Subcutaneous abdominal adipose tissue (tissue), 5 donors: Measurements from ENCODE around the gene VPS35L.

Experiments
- H3K27ac ChIP-seq: one replicate; pipeline ENCODE4 v1.7.0; 2013; ENCODE audit warnings: low read depth, mild to moderate bottlenecking, inconsistent platforms, low read length, moderate library complexity
- H3K27me3 ChIP-seq, 5 donors: one replicate each; pipeline ENCODE4 v1.7.0; 2013; ENCODE audit warnings: low read length in 5 of 5, inconsistent platforms in 1 of 5; ENCODE audit not compliant: control insufficient read depth in 5 of 5, insufficient read depth in 4 of 5
- H3K36me3 ChIP-seq, 5 donors: one replicate each; pipeline ENCODE4 v1.7.0; 2013; ENCODE audit warnings: low read length in 5 of 5; ENCODE audit not compliant: control insufficient read depth in 5 of 5, insufficient read depth in 5 of 5
- H3K4me1 ChIP-seq, 5 donors: one replicate each; pipeline ENCODE4 v1.7.0; 2013; ENCODE audit warnings: low read length in 5 of 5, mild to moderate bottlenecking in 3 of 5, moderate library complexity in 1 of 5; ENCODE audit not compliant: control insufficient read depth in 5 of 5, insufficient read depth in 5 of 5
- H3K4me3 ChIP-seq, 5 donors: one replicate each; pipeline ENCODE4 v1.7.0; 2013; ENCODE audit warnings: low read length in 5 of 5, low read depth in 1 of 5
- H3K9ac ChIP-seq, 5 donors: one replicate each; pipeline ENCODE4 v1.7.0; 2013; ENCODE audit warnings: low read length in 5 of 5, mild to moderate bottlenecking in 4 of 5, moderate library complexity in 3 of 5
- H3K9me3 ChIP-seq, 5 donors: one replicate each; pipeline ENCODE4 v1.7.0; 2013; ENCODE audit warnings: low read length in 5 of 5; ENCODE audit not compliant: control insufficient read depth in 5 of 5
- donor health status: healthy.
- donor health status: healthy.
- donor health status: healthy.
- donor health status: healthy.
- donor health status: healthy.

VPS35L gene

DNA sequence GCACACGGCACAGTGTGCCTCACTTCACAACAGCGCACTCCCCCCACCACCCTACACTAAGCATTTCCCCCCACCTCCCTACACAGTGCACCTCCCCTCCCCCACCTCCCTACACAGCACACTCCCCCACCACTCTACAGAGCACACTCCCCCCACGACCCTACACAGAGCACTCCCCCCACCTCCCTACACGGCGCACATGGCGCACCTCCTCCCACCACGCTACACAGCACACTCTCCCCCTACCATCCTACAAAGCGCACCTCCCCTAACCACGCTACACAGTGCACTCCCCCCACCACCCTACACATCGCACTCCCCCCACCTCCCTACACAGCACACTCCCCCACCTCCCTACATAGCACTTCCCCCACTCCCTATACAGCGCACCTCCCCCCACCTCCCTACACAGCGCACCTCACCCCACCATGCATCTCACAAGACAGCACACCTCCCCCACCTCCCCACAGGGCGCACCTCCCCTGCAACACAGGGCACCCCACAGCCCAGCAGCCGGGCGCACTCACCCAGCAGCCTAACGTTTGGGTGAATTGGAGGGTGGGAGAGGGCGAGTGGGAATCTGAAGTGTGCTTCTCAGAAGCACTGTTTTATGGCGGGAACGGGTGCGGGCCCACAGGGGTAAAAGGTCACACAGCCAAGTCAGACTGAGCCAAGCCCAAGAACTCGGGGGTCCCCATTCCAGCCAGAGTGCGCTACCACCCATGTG is 152.2 kb downstream of the VPS35L start:
- H3K4me1 ChIP-seq, result peaks cover 8 to 66% (median 34%) of the 10 kb centered on the region in 5 donors
- no peak overlapping the region for H3K4me3 ChIP-seq
- H3K27me3 ChIP-seq, result no peaks in the 10 kb centered on the region
- H3K36me3 ChIP-seq, result peaks cover 0 to 57% (median 49%) of the 10 kb centered on the region in 5 donors
- H3K9me3 ChIP-seq, result no peaks in the 10 kb centered on the region
- no peak overlapping the region for H3K9ac ChIP-seq
- H3K27ac ChIP-seq, result no peak overlapping the region

DNA sequence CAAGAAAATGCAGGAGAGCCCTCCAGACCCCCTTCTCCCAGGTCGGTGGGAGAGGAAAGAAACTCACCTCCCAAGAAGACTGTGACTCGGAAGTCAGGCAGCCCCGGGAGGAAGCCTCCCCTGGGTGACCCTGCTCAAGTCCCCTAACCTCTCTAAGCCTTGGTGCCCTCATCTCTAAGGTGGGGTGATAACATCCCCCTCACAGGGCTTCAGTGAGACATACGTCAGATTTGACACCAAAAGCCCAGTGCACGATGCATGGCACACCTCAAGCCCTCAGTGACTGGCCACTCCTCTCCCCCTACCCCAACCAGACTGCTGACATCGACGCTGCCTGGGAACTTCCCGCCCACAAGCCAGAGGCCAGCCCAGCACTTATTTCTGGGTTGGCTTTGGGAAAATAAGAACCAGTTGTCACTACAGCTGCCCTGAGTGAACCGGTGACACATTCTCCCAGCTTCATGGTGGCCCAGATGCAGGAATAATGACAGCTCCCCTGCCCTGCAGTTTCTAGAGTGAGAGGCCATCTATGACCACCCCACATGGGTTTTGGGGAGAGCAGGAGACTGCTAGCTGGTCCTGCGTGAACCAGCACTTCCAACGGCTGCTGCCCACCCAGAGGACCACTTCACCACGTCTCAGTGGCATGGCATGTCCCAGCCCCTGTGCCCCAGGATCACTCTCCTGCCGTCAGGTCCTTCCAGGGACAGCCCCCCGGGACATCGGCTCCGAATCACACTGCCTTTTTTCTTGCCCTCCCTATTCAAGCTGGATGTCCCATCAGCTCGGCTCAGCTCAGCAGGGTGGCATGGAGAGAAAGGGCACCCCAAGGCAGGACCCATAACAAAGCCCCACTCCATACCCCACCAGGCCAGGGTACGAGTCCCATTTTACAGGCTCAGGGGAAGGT is 153.0 kb downstream of the VPS35L start:
- Histone ChIP-seq H3K27me3 (no peaks in the 10 kb centered on the region), H3K36me3 (peaks cover 0 to 58% (median 47%) of the 10 kb centered on the region in 5 donors), H3K9me3 (no peaks in the 10 kb centered on the region), H3K4me1 (peaks cover 8 to 62% (median 31%) of the 10 kb centered on the region in 5 donors), H3K4me3 (no peak overlapping the region), H3K27ac (no peak overlapping the region), H3K9ac (no peak overlapping the region)

DNA sequence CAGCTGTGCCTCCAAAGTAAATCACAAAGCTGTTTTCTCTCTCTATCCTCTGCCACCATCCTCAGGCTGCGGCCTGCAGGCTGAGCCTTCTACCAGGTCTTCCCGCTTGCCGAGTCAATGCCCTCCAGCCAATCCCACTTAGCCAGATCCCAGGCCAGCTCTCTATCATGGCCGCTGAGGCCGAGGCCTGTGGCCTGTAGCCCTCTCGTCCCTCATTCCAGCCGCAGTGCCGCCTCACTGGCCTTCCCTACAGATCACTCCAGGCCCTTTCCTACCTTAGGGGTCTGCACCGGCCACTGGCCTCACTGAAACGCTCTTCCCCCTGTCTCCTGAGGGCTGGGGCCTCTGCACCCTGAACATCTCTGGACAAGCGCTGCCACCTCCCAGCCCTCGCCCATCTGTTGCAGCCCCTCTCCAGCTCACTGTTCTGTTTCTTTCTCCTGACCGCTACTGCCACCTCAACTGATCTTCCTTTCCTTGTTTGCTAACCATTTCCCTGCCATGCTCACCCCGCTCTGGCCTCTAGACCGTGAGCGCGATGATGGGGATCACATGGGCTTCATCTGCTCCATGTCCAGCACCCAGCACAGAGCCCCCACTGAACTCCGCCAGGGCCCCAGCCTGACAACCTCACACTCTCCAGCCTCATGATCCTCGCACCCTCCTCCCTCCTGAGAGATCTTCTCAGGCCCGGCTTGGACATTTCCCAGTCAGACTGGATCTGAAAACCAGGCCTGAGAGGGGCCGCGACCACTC is 154.1 kb downstream of the VPS35L start:
- Histone ChIP-seq H3K27me3 (no peaks in the 10 kb centered on the region), H3K9me3 (no peaks in the 10 kb centered on the region), H3K27ac (peak overlapping the region; percentile 60), H3K9ac (no peak overlapping the region), H3K36me3 (peaks cover 0 to 65% (median 44%) of the 10 kb centered on the region in 5 donors), H3K4me3 (no peak overlapping the region), H3K4me1 (peaks cover 4 to 52% (median 21%) of the 10 kb centered on the region in 5 donors)

DNA sequence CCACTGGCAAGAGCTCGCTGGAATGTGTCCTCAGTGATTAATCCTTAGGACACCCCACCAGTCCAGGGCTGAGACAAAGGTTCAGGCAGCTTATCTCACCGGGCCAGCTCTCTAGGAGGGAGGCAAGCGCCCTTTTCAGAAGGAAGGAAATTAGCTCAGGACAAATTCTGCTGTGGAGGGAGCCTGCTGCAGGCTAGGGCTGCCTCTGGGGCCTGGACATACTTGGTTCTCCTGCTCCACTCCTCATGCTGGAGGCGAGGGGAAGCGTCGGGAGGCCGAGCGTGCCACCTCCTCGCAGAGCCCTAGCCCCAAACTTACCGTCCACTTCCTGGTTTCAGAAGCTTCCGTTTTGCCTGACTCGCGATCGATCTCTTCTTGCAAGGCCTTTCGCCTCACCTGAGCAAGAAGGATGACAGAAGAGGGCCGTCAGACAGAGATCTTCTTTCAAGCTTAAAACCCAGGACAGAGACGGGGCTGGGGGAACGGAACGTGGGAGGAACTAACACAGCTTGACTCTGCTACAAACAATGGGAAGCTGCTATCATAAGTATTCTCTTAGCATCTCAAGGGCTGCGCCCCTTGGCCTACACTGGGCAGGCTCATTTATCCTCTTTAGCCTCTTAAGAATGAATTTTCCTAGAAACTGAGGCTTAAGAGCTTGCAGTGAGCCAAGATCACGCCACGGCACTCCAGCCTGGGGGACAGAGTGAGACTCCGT is 154.8 kb downstream of the VPS35L start:
- Histone ChIP-seq H3K27ac (peak overlapping the region; percentile 60), H3K36me3 (peaks cover 0 to 59% (median 38%) of the 10 kb centered on the region in 5 donors), H3K9ac (no peak overlapping the region)

DNA sequence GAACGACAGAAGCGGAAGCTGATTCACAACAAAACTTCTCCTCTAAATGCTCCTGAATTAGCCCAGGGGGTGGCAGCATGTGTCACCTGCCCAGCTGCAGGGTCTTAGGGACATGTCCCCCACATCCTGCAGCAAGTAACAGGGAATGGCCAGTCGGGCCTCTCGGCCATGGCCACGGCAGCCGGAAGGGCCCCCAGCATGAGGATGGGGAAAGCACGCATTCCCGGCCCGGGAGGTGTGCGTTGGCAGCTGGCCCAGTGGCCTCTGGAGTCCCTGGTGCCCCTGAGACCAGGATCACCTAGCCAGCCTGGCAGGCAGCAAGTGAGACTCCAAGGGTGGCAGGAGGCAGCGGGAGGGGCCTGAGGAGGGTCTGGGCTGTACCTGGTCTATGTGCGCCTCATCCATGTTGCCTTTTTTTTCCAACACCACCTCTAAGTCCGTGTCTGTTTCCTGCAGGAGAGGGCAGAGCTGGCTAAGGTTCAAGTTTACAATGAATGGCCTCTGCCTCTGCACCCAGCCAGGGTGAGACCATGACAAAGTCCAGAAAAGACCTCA is 155.6 kb downstream of the VPS35L start:
- peak overlapping the region; percentile 24 for H3K27ac ChIP-seq
- H3K4me3 ChIP-seq, result no peak overlapping the region
- no peak overlapping the region for H3K9ac ChIP-seq
- no peaks in the 10 kb centered on the region for H3K9me3 ChIP-seq
- peaks cover 0 to 59% (median 33%) of the 10 kb centered on the region in 5 donors for H3K36me3 ChIP-seq
- H3K27me3 ChIP-seq, result no peaks in the 10 kb centered on the region
- peaks cover 0 to 41% (median 9%) of the 10 kb centered on the region in 5 donors for H3K4me1 ChIP-seq

More for the DNA sequence above, 154.8 kb downstream of the VPS35L start:
- no peak overlapping the region for H3K4me3 ChIP-seq
- no peaks in the 10 kb centered on the region for H3K9me3 ChIP-seq
- H3K4me1 ChIP-seq, result peaks cover 0 to 44% (median 13%) of the 10 kb centered on the region in 5 donors
- no peaks in the 10 kb centered on the region for H3K27me3 ChIP-seq

DNA sequence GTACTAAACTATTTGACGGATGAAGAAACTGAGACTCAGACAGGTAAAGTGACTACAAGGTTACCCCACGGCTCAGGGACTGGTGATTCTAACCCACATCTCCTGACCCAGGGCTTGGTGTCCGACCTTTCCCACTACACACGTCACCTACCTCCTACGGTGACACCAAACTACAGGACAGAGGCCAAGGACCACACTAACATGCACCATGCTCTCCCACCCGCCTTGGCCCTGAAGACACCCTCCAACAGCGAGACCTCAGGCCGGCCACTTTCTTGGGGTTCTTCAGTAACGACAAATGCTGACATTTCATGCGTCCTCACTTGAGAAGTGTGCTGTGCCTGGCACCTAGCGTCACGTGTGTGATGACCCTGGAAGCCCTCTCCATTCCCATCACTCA is 156.1 kb downstream of the VPS35L start:
- Histone ChIP-seq H3K27ac (peak overlapping the region; percentile 24), H3K36me3 (peaks cover 0 to 57% (median 33%) of the 10 kb centered on the region in 5 donors), H3K9ac (no peak overlapping the region), H3K4me1 (peaks cover under 1 to 46% (median 12%) of the 10 kb centered on the region in 5 donors), H3K4me3 (no peak overlapping the region), H3K9me3 (no peaks in the 10 kb centered on the region), H3K27me3 (no peaks in the 10 kb centered on the region)

DNA sequence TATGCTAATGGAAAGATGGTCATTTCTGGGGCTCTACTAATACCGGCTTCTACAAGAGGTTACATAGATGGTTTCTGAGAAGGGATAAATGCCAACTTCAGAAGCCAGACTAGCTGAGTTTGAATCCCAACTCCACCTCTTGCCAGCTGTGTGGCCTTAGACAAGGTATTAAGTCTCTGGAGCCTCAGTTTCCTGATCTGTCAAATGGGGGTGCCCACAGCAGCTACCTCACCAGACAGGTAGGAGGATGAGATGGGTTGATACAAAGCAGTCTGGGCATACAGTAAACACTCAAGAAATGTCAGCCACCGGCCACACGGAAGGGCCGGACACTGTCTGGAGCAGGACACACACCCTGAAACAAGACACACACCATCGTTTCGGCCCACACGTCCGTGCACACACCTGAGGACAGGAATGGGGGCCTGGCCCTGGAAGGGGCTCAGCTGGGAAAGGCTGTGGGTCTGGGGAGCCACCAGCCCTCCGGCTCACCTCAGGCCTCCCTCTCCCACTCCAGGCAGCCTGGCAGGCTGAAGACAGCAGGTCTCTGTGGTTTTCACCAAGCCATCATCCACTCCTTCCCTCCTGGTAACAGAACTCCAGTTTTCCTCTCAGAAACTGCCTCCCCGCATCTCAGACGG is 157.0 kb downstream of the VPS35L start:
- Histone ChIP-seq H3K36me3 (peaks cover 0 to 51% (median 29%) of the 10 kb centered on the region in 5 donors), H3K9me3 (no peaks in the 10 kb centered on the region), H3K4me1 (peaks cover 4 to 55% (median 21%) of the 10 kb centered on the region in 5 donors), H3K4me3 (no peak overlapping the region), H3K27me3 (no peaks in the 10 kb centered on the region), H3K27ac (no peak overlapping the region), H3K9ac (peak overlapping the region in 1 of 5 donors; percentile 1)

DNA sequence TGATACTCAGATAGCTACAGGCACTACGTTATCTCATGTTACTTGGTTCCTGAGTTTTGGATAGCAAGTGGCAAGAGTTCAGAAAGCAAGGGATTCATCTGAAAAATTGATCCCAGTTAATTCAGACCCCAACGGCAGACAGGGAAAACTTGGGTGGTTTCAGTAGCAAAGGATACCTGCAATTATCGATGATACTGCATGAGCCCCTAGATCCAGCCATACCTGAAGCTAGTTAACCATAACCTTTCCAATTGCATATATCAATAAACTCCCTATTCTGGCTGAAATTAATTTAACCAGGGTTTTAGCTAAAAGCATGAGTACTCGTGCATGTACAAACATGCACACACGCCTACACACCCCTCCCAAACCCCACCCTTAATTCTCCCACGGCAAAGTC is 158.2 kb downstream of the VPS35L start:
- Histone ChIP-seq H3K4me1 (peaks cover 4 to 53% (median 22%) of the 10 kb centered on the region in 5 donors), H3K9ac (no peak overlapping the region), H3K27ac (no peak overlapping the region), H3K4me3 (no peak overlapping the region), H3K27me3 (no peaks in the 10 kb centered on the region), H3K36me3 (peaks cover 0 to 46% (median 26%) of the 10 kb centered on the region in 5 donors), H3K9me3 (no peaks in the 10 kb centered on the region)
